ENCODE measurements around the gene DOHH.
"Not testable (repeated sequence)": the region's sequence is repeated elsewhere in the genome, so short reads cannot be mapped to it uniquely, and the experiment has no call there.

The DOHH gene

GRCh38 chr19:3455960-3456601 lies 44.4 kb downstream of the DOHH start:
- peaks cover 40 to 72% (median 52%) of the 10 kb centered on the region in 3 donors for H3K36me3 ChIP-seq

GRCh38 chr19:3455393-3455955 lies 45.0 kb downstream of the DOHH start:
- H3K9me3 ChIP-seq, result no peaks in the 10 kb centered on the region
- no peak overlapping the region for H3K4me3 ChIP-seq
- H3K4me1 ChIP-seq, result peaks cover 9 to 61% (median 55%) of the 10 kb centered on the region in 4 donors
- intact Hi-C loops (cut with DNase I; ENCODE audit: low total_unique reads), result no loop called here
- TF ChIP-seq CTCF (IDR thresholded peaks at IDR 0.05), result no peak
- H3K27ac ChIP-seq, result peak overlapping the region; percentile 94 to 98
- no peaks in the 10 kb centered on the region for H3K27me3 ChIP-seq
- DNase-seq, result no peak
- H3K36me3 ChIP-seq, result peaks cover 40 to 72% (median 54%) of the 10 kb centered on the region in 3 donors

More at GRCh38 chr19:3455960-3456601, 44.4 kb downstream of the DOHH start:
- intact Hi-C loops (cut with DNase I; ENCODE audit: low total_unique reads), result no loop called here
- H3K4me3 ChIP-seq, result no peak overlapping the region
- TF ChIP-seq CTCF (IDR thresholded peaks at IDR 0.05), result no peak
- H3K27me3 ChIP-seq, result no peaks in the 10 kb centered on the region
- DNase-seq, result no peak
- H3K9me3 ChIP-seq, result no peaks in the 10 kb centered on the region
- H3K27ac ChIP-seq, result peak overlapping the region; percentile 94 to 98
- peaks cover 9 to 64% (median 59%) of the 10 kb centered on the region in 4 donors for H3K4me1 ChIP-seq

- Histone ChIP-seq H3K4me1 (peaks cover 9 to 61% (median 48%) of the 10 kb centered on the region in 4 donors), H3K4me3 (no peak overlapping the region), H3K27ac (peak overlapping the region; percentile 88 to 93), H3K27me3 (no peaks in the 10 kb centered on the region), H3K36me3 (peaks cover 40 to 75% (median 61%) of the 10 kb centered on the region in 3 donors), H3K9me3 (no peaks in the 10 kb centered on the region)
- no peak for DNase-seq
- TF ChIP-seq CTCF (IDR thresholded peaks at IDR 0.05), result no peak
- intact Hi-C loops (cut with DNase I; ENCODE audit: low total_unique reads), result no loop called here
These were observed 45.6 kb downstream of the DOHH start for GRCh38 chr19:3454656-3455392.

GRCh38 chr19:3453840-3454239 lies 46.6 kb downstream of the DOHH start:
- no peak overlapping the region for H3K4me3 ChIP-seq
- H3K9me3 ChIP-seq, result no peaks in the 10 kb centered on the region
- H3K27ac ChIP-seq, result peak overlapping the region; percentile 88 to 93
- H3K27me3 ChIP-seq, result no peaks in the 10 kb centered on the region
- intact Hi-C loops (cut with DNase I; ENCODE audit: low total_unique reads), result no loop called here
- peaks cover 45 to 84% (median 71%) of the 10 kb centered on the region in 3 donors for H3K36me3 ChIP-seq
- no peak for DNase-seq
- H3K4me1 ChIP-seq, result peaks cover 9 to 51% (median 38%) of the 10 kb centered on the region in 4 donors
- no peak for TF ChIP-seq CTCF (IDR thresholded peaks at IDR 0.05)

- peak overlapping the region; percentile 88 to 93 for H3K27ac ChIP-seq
- peaks cover 5 to 41% (median 29%) of the 10 kb centered on the region in 4 donors for H3K4me1 ChIP-seq
- H3K36me3 ChIP-seq, result peaks cover 47 to 94% (median 80%) of the 10 kb centered on the region in 3 donors
- intact Hi-C loops (cut with DNase I; ENCODE audit: low total_unique reads); H3K4me3 ChIP-seq; H3K27me3 ChIP-seq; H3K9me3 ChIP-seq; DNase-seq: not testable (repeated sequence)
These were observed 47.6 kb downstream of the DOHH start for GRCh38 chr19:3452942-3453214.

All from tibial artery (tissue), 4 donors.